ENCODE data around the gene PSMC1.

The PSMC1 gene

DNA sequence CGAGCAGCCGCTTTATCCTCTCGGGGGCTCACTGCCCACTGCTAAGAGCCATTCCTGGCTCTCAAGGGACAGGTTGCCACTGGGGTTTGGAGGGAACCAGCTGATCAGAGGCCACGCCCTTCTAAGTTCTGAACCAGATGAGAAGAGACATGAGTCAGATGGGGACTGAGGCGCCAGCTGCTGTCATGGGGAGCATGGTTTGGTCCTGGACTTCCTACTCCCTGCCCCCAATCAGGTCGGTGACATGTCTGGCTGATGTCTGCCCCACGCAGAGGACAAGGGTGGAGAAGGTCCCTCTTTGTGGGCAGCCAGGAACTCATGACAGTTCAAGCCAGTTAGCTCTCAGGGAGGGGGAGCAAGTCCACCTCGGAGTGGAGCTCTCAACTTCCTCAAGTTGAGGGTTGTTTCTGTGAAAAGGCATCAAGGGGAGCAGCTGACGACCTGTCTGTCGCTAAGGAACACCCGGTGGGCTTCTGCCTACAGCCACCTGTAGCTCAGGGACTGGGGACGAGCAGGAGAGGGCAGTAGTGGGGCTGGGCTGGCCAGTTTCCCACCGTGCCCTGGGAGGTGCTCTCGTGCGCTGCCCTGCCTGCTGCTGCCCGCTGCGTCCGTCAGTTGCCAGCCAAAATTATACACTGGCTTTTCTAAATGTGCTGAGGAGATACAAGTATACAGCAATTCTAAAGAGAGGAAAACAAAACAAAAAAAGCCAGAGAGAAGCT lies 20.5 kb downstream of the PSMC1 start:
- H3K9ac ChIP-seq (ENCODE audit: low read length): no peak overlapping the region
- no peaks in the 10 kb centered on the region for H3K27me3 ChIP-seq (ENCODE audit: low read depth, low read length)
- no peak overlapping the region for H3K4me3 ChIP-seq (ENCODE audit: low read length)
- no peaks in the 10 kb centered on the region for H3K4me1 ChIP-seq (ENCODE audit: low read length)
- no peak overlapping the region for H2AFZ ChIP-seq (ENCODE audit: low read depth, low read length)
- no peaks in the 10 kb centered on the region for H3K9me3 ChIP-seq (ENCODE audit: insufficient read depth, low read length)
- no peak for TF ChIP-seq EZH2phosphoT487 (IDR thresholded peaks at IDR 0.05; ENCODE audit: low read depth)
- TF ChIP-seq, protein P1, sequence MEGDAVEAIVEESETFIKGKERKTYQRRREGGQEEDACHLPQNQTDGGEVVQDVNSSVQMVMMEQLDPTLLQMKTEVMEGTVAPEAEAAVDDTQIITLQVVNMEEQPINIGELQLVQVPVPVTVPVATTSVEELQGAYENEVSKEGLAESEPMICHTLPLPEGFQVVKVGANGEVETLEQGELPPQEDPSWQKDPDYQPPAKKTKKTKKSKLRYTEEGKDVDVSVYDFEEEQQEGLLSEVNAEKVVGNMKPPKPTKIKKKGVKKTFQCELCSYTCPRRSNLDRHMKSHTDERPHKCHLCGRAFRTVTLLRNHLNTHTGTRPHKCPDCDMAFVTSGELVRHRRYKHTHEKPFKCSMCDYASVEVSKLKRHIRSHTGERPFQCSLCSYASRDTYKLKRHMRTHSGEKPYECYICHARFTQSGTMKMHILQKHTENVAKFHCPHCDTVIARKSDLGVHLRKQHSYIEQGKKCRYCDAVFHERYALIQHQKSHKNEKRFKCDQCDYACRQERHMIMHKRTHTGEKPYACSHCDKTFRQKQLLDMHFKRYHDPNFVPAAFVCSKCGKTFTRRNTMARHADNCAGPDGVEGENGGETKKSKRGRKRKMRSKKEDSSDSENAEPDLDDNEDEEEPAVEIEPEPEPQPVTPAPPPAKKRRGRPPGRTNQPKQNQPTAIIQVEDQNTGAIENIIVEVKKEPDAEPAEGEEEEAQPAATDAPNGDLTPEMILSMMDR (IDR thresholded peaks at IDR 0.05; ENCODE audit: low read depth, low read length): no peak
- no peak overlapping the region for H3K27ac ChIP-seq (ENCODE audit: low read length)
- H3K4me2 ChIP-seq (ENCODE audit: low read length): no peak overlapping the region
- no peaks in the 10 kb centered on the region for H3K79me2 ChIP-seq (ENCODE audit: low read length)
- peaks cover 29% of the 10 kb centered on the region for H3K36me3 ChIP-seq (replicated peaks; ENCODE audit: low read depth, low read length)
- no peaks in the 10 kb centered on the region; the same call in 1 of the 2 replicates for H4K20me1 ChIP-seq (ENCODE audit: insufficient read depth, low read length)

DNA sequence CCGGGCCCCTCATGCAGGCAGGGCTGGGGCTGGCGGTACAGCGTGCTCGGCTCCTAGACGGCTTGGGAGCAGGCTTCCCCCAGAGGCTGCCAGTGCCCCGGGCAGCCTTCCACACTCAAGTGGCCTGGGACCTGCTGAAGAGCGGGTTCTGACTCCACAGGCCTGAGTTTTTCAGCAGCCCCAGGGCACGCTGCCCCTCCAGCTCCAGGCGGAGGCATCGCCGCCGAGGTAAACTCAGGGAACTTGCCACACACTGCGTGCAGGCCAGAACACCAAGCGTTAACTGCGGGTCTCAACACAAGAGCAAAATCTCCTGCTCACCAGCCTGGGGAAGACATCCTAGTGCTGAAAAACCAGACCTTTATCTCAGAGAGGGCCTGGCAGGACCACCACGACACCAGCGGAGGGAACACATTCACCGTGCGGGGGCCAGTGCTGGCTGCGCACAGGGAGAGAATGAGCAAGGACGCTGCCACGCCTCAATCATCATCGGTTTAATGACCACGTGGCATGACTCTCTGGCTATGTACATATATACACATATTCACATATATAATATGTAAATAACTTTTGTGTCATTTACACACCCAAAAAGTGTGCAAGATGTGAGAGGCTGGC lies 21.3 kb downstream of the PSMC1 start:
- no peak overlapping the region for H2AFZ ChIP-seq (ENCODE audit: low read depth, low read length)
- no peak for TF ChIP-seq EZH2phosphoT487 (IDR thresholded peaks at IDR 0.05; ENCODE audit: low read depth)
- TF ChIP-seq, protein P1 (IDR thresholded peaks at IDR 0.05; ENCODE audit: low read depth, low read length): no peak
- H3K9ac ChIP-seq (ENCODE audit: low read length): no peak overlapping the region
- H3K79me2 ChIP-seq (ENCODE audit: low read length): no peaks in the 10 kb centered on the region
- no peak overlapping the region for H3K4me3 ChIP-seq (ENCODE audit: low read length)
- no peak overlapping the region for H3K4me2 ChIP-seq (ENCODE audit: low read length)
- no peaks in the 10 kb centered on the region for H3K9me3 ChIP-seq (ENCODE audit: insufficient read depth, low read length)
- H3K27ac ChIP-seq (ENCODE audit: low read length): no peak overlapping the region
- no peaks in the 10 kb centered on the region; the same call in 1 of the 2 replicates for H4K20me1 ChIP-seq (ENCODE audit: insufficient read depth, low read length)
- H3K4me1 ChIP-seq (ENCODE audit: low read length): no peaks in the 10 kb centered on the region
- no peaks in the 10 kb centered on the region for H3K27me3 ChIP-seq (ENCODE audit: low read depth, low read length)
- H3K36me3 ChIP-seq (replicated peaks; ENCODE audit: low read depth, low read length): peaks cover 26% of the 10 kb centered on the region

DNA sequence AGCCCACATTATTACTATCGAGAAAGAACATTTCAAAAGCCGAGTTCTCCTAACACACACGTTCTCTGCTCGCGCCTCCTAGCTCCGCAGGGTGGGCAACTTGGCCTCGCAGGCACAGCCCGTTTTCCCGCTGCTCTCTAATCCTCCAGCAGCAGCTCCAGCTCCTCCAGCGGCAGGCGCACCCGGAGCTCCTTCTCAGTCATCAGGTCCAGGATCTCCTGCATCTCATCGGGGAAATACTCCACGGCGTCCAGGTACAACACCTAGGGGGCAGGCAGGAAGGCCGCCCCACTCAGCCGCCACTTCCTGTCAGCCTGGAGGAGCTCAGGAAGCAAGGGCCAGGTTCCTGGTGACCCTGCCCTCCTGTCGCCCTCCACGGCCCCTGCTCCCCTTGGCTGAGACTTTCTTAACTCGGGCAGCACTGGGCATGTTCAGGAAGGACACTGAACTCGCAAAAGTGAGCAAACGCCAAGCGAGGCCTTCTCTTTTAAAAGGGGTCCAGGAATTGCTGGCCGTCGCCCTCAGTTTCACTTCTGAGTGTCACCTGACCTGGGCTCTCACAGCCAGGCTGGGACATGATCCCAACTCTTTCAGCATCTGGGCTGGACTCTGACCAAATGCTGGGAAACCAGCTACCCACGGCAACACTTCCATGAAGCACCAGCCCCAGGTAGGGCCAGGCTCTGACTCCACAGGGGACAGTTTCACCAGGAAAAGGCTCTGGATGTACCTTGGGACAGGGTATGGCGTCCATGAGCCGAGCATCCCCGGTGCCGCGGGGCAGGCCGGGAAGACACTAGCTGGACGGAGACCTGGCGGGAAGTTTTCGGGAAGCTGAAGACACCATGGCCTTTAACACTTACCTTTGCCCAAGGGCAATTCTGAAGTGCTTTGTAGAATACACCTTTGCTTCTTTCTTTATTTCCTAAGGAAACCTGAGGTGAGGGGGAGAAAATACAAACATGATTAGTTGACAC lies 22.1 kb downstream of the PSMC1 start:
- Histone ChIP-seq H3K4me1 (ENCODE audit: low read length) (no peaks in the 10 kb centered on the region), H3K27me3 (ENCODE audit: low read depth, low read length) (no peaks in the 10 kb centered on the region), H3K4me2 (ENCODE audit: low read length) (no peak overlapping the region), H3K9me3 (ENCODE audit: insufficient read depth, low read length) (no peaks in the 10 kb centered on the region), H4K20me1 (ENCODE audit: insufficient read depth, low read length) (no peaks in the 10 kb centered on the region; the same call in 1 of the 2 replicates), H3K27ac (ENCODE audit: low read length) (no peak overlapping the region), H3K9ac (ENCODE audit: low read length) (no peak overlapping the region), H3K79me2 (ENCODE audit: low read length) (no peaks in the 10 kb centered on the region), H2AFZ (ENCODE audit: low read depth, low read length) (no peak overlapping the region), H3K4me3 (ENCODE audit: low read length) (no peak overlapping the region), H3K36me3 (replicated peaks; ENCODE audit: low read depth, low read length) (peaks cover 22% of the 10 kb centered on the region)
- TF ChIP-seq EZH2phosphoT487 (IDR thresholded peaks at IDR 0.05; ENCODE audit: low read depth): no peak
- TF ChIP-seq, protein P1 (IDR thresholded peaks at IDR 0.05; ENCODE audit: low read depth, low read length): no peak

Measured in OCI-LY3 (cell line).